HCT116 (cell line): ENCODE data around the gene MOB3A. TPM values are rescaled to one million over a fixed set of nuclear protein-coding genes. Genes with fewer than 3 reads are reported as not detected.

Experiments
- ATAC-seq: fragments of 200-7000 bp; cut with Tn5 transposase; 2 replicates; pipeline ENCODE4 v1.9.1; 2020; ENCODE audit warnings: mild to moderate bottlenecking, moderate library complexity
- BruUV-seq: library from RNA; stranded (reverse); fragments of 400-500 nt; replicated peaks from 2 replicates; lab custom pipeline; 2021; lab: Mats Ljungman, UMichigan
- CTCF ChIA-PET: fragments of 300-600 bp; sonication (Branson Sonifier 250); formaldehyde crosslinking; loops from one replicate; lab custom pipeline; 2021; ENCODE audit warnings: antibody characterized with exemption; lab: Charles Lee
- POLR2A ChIA-PET: fragments of 300-600, 350-600 bp; sonication (Branson Sonifier 250); formaldehyde crosslinking; loops from one replicate; lab custom pipeline; 2021; ENCODE audit warnings: antibody characterized with exemption; lab: Charles Lee
- RAD21 ChIA-PET, 2 experiments: fragments of 300-600 bp; sonication (Branson Sonifier 250); formaldehyde crosslinking; loops; one replicate each; lab custom pipeline; 2023; ENCODE audit warnings: low total read pairs in 2 of 2; ENCODE audit not compliant: uncharacterized antibody in 2 of 2, unreplicated experiment in 2 of 2, low non-redundant PET in 1 of 2; lab: Charles Lee
- DNase-seq: peaks from one replicate; pipeline ENCODE4 v3.0.0-alpha.2; 2010; ENCODE audit warnings: low read depth, low spot score
- H2AFZ ChIP-seq: fragments of 200-600 bp; shearing (Covaris generic), sonication (generic); 2 replicates; pipeline ENCODE4 v1.6.1; 2017; ENCODE audit warnings: low read depth, mixed run types, mixed read lengths, antibody characterized with exemption, low read length; ENCODE audit not compliant: poor library complexity, severe bottlenecking
- H3K27ac ChIP-seq: 2 replicates; pipeline ENCODE4 v1.5.1; 2012; ENCODE audit warnings: low read depth, low read length
- H3K27me3 ChIP-seq: fragments of 200-600 bp; sonication (generic); 2 replicates; pipeline ENCODE4 v1.6.1; 2016; ENCODE audit warnings: mixed run types, low read length, mixed read lengths; ENCODE audit not compliant: insufficient read depth
- H3K36me3 ChIP-seq, 2 experiments: fragments of 200-500 bp in 1 of 2; fragments of 200-600 bp in 1 of 2; sonication (Bioruptor generic) in 1 of 2; sonication (generic) in 1 of 2; 2 replicates each; pipeline versions ENCODE4 v1.5.1 to v1.6.1; 2014 to 2016; ENCODE audit warnings: low read length in 2 of 2, inconsistent platforms in 1 of 2, mixed read lengths in 1 of 2, mixed run types in 1 of 2; ENCODE audit not compliant: insufficient read depth in 2 of 2, control insufficient read depth in 1 of 2
- H3K4me1 ChIP-seq, 2 experiments: fragments of 200-600 bp in 1 of 2; sonication (generic) in 1 of 2; 2 replicates each; pipeline versions ENCODE4 v1.5.1 to v1.6.1; 2012 to 2017; ENCODE audit warnings: low read length in 2 of 2, inconsistent platforms in 1 of 2, mild to moderate bottlenecking in 1 of 2, mixed read lengths in 1 of 2, mixed run types in 1 of 2, moderate library complexity in 1 of 2; ENCODE audit not compliant: insufficient read depth in 2 of 2, control insufficient read depth in 1 of 2
- H3K4me2 ChIP-seq: fragments of 200-600 bp; sonication (generic); 2 replicates; pipeline ENCODE4 v1.6.1; 2017; ENCODE audit warnings: mixed run types, low read length, mixed read lengths
- H3K4me3 ChIP-seq, 2 experiments: fragments of 200-600 bp in 1 of 2; sonication (generic) in 1 of 2; replicated peaks in 1 of 2; 2 replicates each; pipeline ENCODE4 v1.5.1; 2011 to 2016; ENCODE audit warnings: low read length in 2 of 2, control low read depth in 1 of 2, low read depth in 1 of 2, mild to moderate bottlenecking in 1 of 2, mixed read lengths in 1 of 2, mixed run types in 1 of 2
- H3K79me2 ChIP-seq: fragments of 200-600 bp; sonication (generic); 2 replicates; pipeline ENCODE4 v1.6.1; 2017; ENCODE audit warnings: mild to moderate bottlenecking, mixed run types, low read length, moderate library complexity, mixed read lengths; ENCODE audit not compliant: insufficient read depth
- H3K9ac ChIP-seq: fragments of 200-600 bp; sonication (generic); 2 replicates; pipeline ENCODE4 v1.6.1; 2016; ENCODE audit warnings: low read length, mixed read lengths
- H3K9me2 ChIP-seq: fragments of 200-600 bp; sonication (generic), shearing (Covaris generic); 2 replicates; pipeline ENCODE4 v1.6.1; 2017; ENCODE audit warnings: mixed run types, mild to moderate bottlenecking, moderate library complexity; ENCODE audit not compliant: insufficient read depth
- H3K9me3 ChIP-seq, 2 experiments: fragments of 200-500 bp in 1 of 2; fragments of 200-600 bp in 1 of 2; sonication (Bioruptor generic) in 1 of 2; sonication (generic) in 1 of 2; 2 replicates each; pipeline ENCODE4 v1.6.1; 2014 to 2017; ENCODE audit warnings: low read length in 2 of 2, mixed read lengths in 2 of 2, inconsistent platforms in 1 of 2, low read depth in 1 of 2, mild to moderate bottlenecking in 1 of 2, mixed run types in 1 of 2, moderate library complexity in 1 of 2; ENCODE audit not compliant: control insufficient read depth in 1 of 2, insufficient read depth in 1 of 2
- H4K20me1 ChIP-seq: fragments of 200-600 bp; sonication (generic), shearing (Covaris generic); 2 replicates; pipeline ENCODE4 v1.6.1; 2017; ENCODE audit warnings: mixed run types, mild to moderate bottlenecking, moderate library complexity; ENCODE audit not compliant: insufficient read depth
- CBX3 ChIP-seq: IDR thresholded peaks from 2 replicates; pipeline ENCODE4 v1.6.1; 2012; ENCODE audit warnings: low read depth
- EGR1 ChIP-seq: IDR thresholded peaks from 2 replicates; pipeline ENCODE4 v1.6.1; 2012; ENCODE audit warnings: low read depth
- ELF1 ChIP-seq: IDR thresholded peaks from 2 replicates; pipeline ENCODE4 v1.6.1; 2012; ENCODE audit warnings: low read depth, borderline replicate concordance
- EZH2phosphoT487 ChIP-seq: fragments of 200-600 bp; IDR thresholded peaks from 2 replicates; pipeline ENCODE4 v1.6.1; 2018; ENCODE audit warnings: antibody characterized with exemption, borderline replicate concordance
- FOSL1 ChIP-seq: IDR thresholded peaks from 2 replicates; pipeline ENCODE4 v1.6.1; 2012; ENCODE audit warnings: low read depth
- JUND ChIP-seq: IDR thresholded peaks from 2 replicates; pipeline ENCODE4 v1.6.1; 2012
- POLR2A ChIP-seq: IDR thresholded peaks from 2 replicates; pipeline ENCODE4 v1.7.0; 2011; ENCODE audit warnings: borderline replicate concordance; ENCODE audit not compliant: insufficient read depth, insufficient read length; ENCODE audit errors: extremely low read depth
- POLR2AphosphoS5 ChIP-seq: IDR thresholded peaks from 2 replicates; pipeline ENCODE4 v1.6.1; 2011; ENCODE audit warnings: mild to moderate bottlenecking, low read depth, low read length, moderate library complexity
- SIN3A ChIP-seq: IDR thresholded peaks from 2 replicates; pipeline ENCODE4 v1.6.1; 2012; ENCODE audit warnings: low read depth
- SP1 ChIP-seq: IDR thresholded peaks from 2 replicates; pipeline ENCODE4 v1.6.1; 2012; ENCODE audit warnings: low read depth
- SRF ChIP-seq: IDR thresholded peaks from 2 replicates; pipeline ENCODE4 v1.6.1; 2012; ENCODE audit warnings: low read depth
- TCF7L2 ChIP-seq: IDR thresholded peaks from 2 replicates; pipeline ENCODE4 v1.7.0; 2011; ENCODE audit warnings: borderline replicate concordance, inconsistent platforms; ENCODE audit not compliant: insufficient read depth, insufficient read length; ENCODE audit errors: extremely low read depth
- YY1 ChIP-seq: IDR thresholded peaks from 2 replicates; pipeline ENCODE4 v1.6.1; 2011; ENCODE audit warnings: low read length, low read depth, moderate library complexity, mild to moderate bottlenecking; ENCODE audit not compliant: insufficient replicate concordance; ENCODE audit errors: extremely low read depth
- ZFX ChIP-seq: fragments of 450-650 bp; IDR thresholded peaks from 2 replicates; pipeline ENCODE4 v1.6.1; 2017
- intact Hi-C: fragments of 100-400 bp; cut with micrococcal nuclease; formaldehyde crosslinking; loops from 2 replicates; pipeline ENCODE4 v1.10.0; 2022
- total RNA-seq: library from RNA; stranded (reverse); gene quantifications from one replicate; pipeline ENCODE4 v1.2.1, GENCODE V29; 2021; ENCODE audit not compliant: unreplicated experiment
- TF ChIP-seq, protein P1 (sequence below): IDR thresholded peaks from 2 replicates; pipeline ENCODE4 v1.6.1; 2011; ENCODE audit warnings: mild to moderate bottlenecking, low read length, moderate library complexity; ENCODE audit not compliant: insufficient replicate concordance; ENCODE audit errors: extremely low read depth
- TF ChIP-seq, protein P2 (sequence below), 3 experiments: fragments of 200-600 bp in 1 of 3; sonication (generic) in 1 of 3; IDR thresholded peaks in 2 of 3; conservative IDR thresholded peaks in 1 of 3; 2 replicates each; pipeline ENCODE4 v1.5.1; 2012 to 2017; ENCODE audit warnings: low read depth in 2 of 3, low read length in 2 of 3, antibody characterized with exemption in 1 of 3, borderline replicate concordance in 1 of 3, control low read depth in 1 of 3, mild to moderate bottlenecking in 1 of 3, mixed read lengths in 1 of 3, mixed run types in 1 of 3, moderate library complexity in 1 of 3; ENCODE audit not compliant: insufficient read depth in 1 of 3
- TF ChIP-seq, protein P3 (sequence below): IDR thresholded peaks from 2 replicates; pipeline ENCODE4 v1.6.1; 2012
- TF ChIP-seq, protein P4 (sequence below): IDR thresholded peaks from 2 replicates; pipeline ENCODE4 v1.6.1; 2012

Gene MOB3A
- total RNA-seq, 1 experiment from 2014 or later: 32.1 TPM

DNA sequence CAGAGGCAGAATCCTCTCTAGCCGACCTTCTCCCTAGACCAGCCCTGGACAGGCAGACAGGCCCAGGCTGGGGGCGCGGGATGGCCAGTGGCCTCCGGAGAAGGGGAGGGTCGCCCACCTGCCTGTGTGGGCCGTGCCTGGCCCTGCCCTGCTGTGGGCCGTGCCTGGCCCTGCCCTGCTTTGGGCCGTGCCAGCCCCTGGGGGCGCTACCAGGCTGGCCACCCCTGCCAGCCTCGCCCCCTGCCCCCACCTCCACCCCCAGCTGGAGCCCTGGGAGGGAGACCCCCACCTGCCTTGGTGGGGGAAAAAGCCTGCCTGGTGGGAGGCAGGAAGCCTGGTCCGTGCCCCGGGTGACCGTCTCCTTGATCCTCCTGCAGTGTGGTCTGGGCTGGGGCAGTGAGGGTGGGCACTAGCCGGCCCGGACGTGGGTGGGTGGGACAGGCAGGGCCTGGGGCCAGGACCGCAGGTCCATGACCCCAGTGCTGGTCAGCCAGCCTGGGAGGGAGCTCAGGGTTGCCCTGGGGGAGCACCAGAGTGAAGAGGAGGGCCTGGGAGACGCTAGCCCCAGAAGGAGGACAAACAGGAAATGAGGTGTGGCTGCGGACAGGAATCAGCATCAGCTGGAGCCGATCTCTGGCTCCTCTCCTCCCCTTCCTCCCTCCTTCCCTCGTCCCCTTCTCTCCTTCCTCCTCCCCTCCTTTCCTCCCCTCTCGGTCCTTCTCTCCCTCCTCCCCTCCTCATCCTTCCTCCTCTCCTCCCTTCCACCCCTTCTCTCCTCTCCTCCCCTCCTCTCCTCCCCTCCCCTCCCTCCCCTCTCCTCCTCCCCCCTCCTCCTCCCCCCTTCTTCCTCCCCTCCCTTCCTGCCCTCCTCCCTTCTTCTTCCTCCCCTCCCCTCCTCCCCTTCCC lies 39.9 kb downstream of the MOB3A start:
- Histone ChIP-seq H3K9me3 (no peaks in the 10 kb centered on the region), H3K27ac (peak overlapping the region; percentile 99)
- RAD21 ChIA-PET: interaction anchor here in 1 of 2 experiments (0.5 kb wide), 1 partner anchor 36 kb away, joined by 11 read pairs; no protein-coding TSS in a partner anchor
- TF ChIP-seq, protein P1, sequence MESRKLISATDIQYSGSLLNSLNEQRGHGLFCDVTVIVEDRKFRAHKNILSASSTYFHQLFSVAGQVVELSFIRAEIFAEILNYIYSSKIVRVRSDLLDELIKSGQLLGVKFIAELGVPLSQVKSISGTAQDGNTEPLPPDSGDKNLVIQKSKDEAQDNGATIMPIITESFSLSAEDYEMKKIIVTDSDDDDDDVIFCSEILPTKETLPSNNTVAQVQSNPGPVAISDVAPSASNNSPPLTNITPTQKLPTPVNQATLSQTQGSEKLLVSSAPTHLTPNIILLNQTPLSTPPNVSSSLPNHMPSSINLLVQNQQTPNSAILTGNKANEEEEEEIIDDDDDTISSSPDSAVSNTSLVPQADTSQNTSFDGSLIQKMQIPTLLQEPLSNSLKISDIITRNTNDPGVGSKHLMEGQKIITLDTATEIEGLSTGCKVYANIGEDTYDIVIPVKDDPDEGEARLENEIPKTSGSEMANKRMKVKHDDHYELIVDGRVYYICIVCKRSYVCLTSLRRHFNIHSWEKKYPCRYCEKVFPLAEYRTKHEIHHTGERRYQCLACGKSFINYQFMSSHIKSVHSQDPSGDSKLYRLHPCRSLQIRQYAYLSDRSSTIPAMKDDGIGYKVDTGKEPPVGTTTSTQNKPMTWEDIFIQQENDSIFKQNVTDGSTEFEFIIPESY: no peak
- TF ChIP-seq CBX3 (no peak), SIN3A (no peak), TCF7L2 (peak; percentile 9), SRF (no peak), POLR2A (peak; percentile 23), POLR2AphosphoS5 (peak; percentile 77), ELF1 (no peak), YY1 (no peak), ZFX (peak; percentile 50; the same call in 1 of the 2 replicates), JUND (no peak), EGR1 (no peak), SP1 (no peak), FOSL1 (no peak), EZH2phosphoT487 (no peak)
- TF ChIP-seq, protein P2, sequence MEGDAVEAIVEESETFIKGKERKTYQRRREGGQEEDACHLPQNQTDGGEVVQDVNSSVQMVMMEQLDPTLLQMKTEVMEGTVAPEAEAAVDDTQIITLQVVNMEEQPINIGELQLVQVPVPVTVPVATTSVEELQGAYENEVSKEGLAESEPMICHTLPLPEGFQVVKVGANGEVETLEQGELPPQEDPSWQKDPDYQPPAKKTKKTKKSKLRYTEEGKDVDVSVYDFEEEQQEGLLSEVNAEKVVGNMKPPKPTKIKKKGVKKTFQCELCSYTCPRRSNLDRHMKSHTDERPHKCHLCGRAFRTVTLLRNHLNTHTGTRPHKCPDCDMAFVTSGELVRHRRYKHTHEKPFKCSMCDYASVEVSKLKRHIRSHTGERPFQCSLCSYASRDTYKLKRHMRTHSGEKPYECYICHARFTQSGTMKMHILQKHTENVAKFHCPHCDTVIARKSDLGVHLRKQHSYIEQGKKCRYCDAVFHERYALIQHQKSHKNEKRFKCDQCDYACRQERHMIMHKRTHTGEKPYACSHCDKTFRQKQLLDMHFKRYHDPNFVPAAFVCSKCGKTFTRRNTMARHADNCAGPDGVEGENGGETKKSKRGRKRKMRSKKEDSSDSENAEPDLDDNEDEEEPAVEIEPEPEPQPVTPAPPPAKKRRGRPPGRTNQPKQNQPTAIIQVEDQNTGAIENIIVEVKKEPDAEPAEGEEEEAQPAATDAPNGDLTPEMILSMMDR (IDR thresholded peaks at IDR 0.05 in 2 of 3, conservative IDR thresholded peaks at IDR 0.05 in 1 of 3; ENCODE audit: borderline replicate concordance in 1 of 3, insufficient read depth in 1 of 3, low read depth in 2 of 3, low read length in 2 of 3): peak in 2 of 3 experiments; percentile 18 to 24; a peak in 1 of 6 replicates
- TF ChIP-seq, protein P3, sequence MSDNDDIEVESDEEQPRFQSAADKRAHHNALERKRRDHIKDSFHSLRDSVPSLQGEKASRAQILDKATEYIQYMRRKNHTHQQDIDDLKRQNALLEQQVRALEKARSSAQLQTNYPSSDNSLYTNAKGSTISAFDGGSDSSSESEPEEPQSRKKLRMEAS: no peak
- TF ChIP-seq, protein P4, sequence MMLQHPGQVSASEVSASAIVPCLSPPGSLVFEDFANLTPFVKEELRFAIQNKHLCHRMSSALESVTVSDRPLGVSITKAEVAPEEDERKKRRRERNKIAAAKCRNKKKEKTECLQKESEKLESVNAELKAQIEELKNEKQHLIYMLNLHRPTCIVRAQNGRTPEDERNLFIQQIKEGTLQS: no peak
- TF ChIP-seq, all 23 proteins: peak for 5
- H3K9me2 ChIP-seq: no peaks in the 10 kb centered on the region
- ChIA-PET POLR2A (interaction anchor here (0.6 to 1.5 kb wide), 3 partner anchors 13 to 230 kb away, joined by 4 to 15 read pairs (median 6); no protein-coding TSS in a partner anchor), CTCF (interaction anchor here (0.6 kb wide), 1 partner anchor 21 kb away, joined by 3 read pairs; no protein-coding TSS in a partner anchor)
- H3K4me2 ChIP-seq: peak overlapping the region; percentile 81
- H3K79me2 ChIP-seq: no peaks in the 10 kb centered on the region
- peaks cover 78 to 97% of the 10 kb centered on the region in 2 experiments for H3K4me1 ChIP-seq
- H3K27me3 ChIP-seq: no peaks in the 10 kb centered on the region
- no peak overlapping the region for H2AFZ ChIP-seq
- peak; percentile 53 for DNase-seq
- peak overlapping the region; percentile 74 for H3K9ac ChIP-seq
- intact Hi-C loops: no loop called here
- H3K4me3 ChIP-seq: peak overlapping the region; percentile 48 to 56
- H4K20me1 ChIP-seq: no peaks in the 10 kb centered on the region
- no peaks in the 10 kb centered on the region for H3K36me3 ChIP-seq
- ATAC-seq: peak; percentile 13
- BruUV-seq: no TSS peak
